Cerebellar nuclear complex (tissue), 1 donor: Measurements from ENCODE around the gene NKX2-4.
"Not testable (repeated sequence)": the region's sequence is repeated elsewhere in the genome, so short reads cannot be mapped to it uniquely, and the experiment has no call there.

ENCODE experiments used
- DNase-seq, 2 experiments: peaks; one replicate each; lab custom pipeline; 2025; lab: John Stamatoyannopoulos, UW

The NKX2-4 gene

GRCh38 chr20:21397341-21398108 is at the start of gene NKX2-4:
Gene NKX2-4, minus strand, starts transcription at chr20:21397526. Its CDS starts 127 bp downstream, at chr20:21397399.
- no peak for DNase-seq

GRCh38 chr20:21437816-21438215 is 40.5 kb upstream of the NKX2-4 start:
- no peak for DNase-seq

GRCh38 chr20:21437248-21437647 is 39.9 kb upstream of the NKX2-4 start:
- DNase-seq = no peak

- no peak for DNase-seq
Observed at GRCh38 chr20:21436205-21436604, 38.9 kb upstream of the NKX2-4 start.

GRCh38 chr20:21435576-21435975 is 38.2 kb upstream of the NKX2-4 start:
- DNase-seq = no peak

- no peak for DNase-seq
Observed at GRCh38 chr20:21433329-21433890, 36.1 kb upstream of the NKX2-4 start.

GRCh38 chr20:21432911-21433310 is 35.6 kb upstream of the NKX2-4 start:
- no peak for DNase-seq

- no peak for DNase-seq
Observed at GRCh38 chr20:21430020-21430419, 32.7 kb upstream of the NKX2-4 start.

GRCh38 chr20:21424846-21425245 is 27.5 kb upstream of the NKX2-4 start:
- no peak for DNase-seq

GRCh38 chr20:21423712-21424111 is 26.4 kb upstream of the NKX2-4 start:
- DNase-seq = not testable (repeated sequence)

GRCh38 chr20:21421601-21422236 is 24.4 kb upstream of the NKX2-4 start:
- no peak for DNase-seq

GRCh38 chr20:21419147-21419546 is 21.8 kb upstream of the NKX2-4 start:
- DNase-seq = not testable (repeated sequence)

- not testable (repeated sequence) for DNase-seq
Observed at GRCh38 chr20:21413996-21414395, 16.7 kb upstream of the NKX2-4 start.

GRCh38 chr20:21411725-21412124 is 14.4 kb upstream of the NKX2-4 start:
- DNase-seq = no peak

- no peak for DNase-seq
Observed at GRCh38 chr20:21399005-21399475, 1.7 kb upstream of the NKX2-4 start.

- DNase-seq = no peak
Observed at GRCh38 chr20:21398109-21399004, 1.0 kb upstream of the NKX2-4 start.

GRCh38 chr20:21396599-21397340 is 556 bp downstream of the NKX2-4 start:
- DNase-seq = no peak

- no peak for DNase-seq
Observed at GRCh38 chr20:21395666-21396598, 1.4 kb downstream of the NKX2-4 start.

- no peak for DNase-seq
Observed at GRCh38 chr20:21395051-21395665, 2.2 kb downstream of the NKX2-4 start.

- no peak for DNase-seq
Observed at GRCh38 chr20:21394551-21394950, 2.8 kb downstream of the NKX2-4 start.
